Colonic mucosa (tissue), 4 donors: ENCODE data around the gene EMILIN2. TPM values are rescaled to one million over a fixed set of nuclear protein-coding genes. Genes with fewer than 3 reads are reported as not detected.
A peak's percentile ranks its signal among the peaks of the same experiment; 100 is the strongest.

Experiments
- DNase-seq: peaks from one replicate; pipeline ENCODE4 v3.0.0-alpha.2; 2020
- H3K27ac ChIP-seq: fragments of 200-600 bp; one replicate; pipeline ENCODE4 v1.8.0; 2021
- H3K27me3 ChIP-seq: fragments of 200-600 bp; one replicate; pipeline ENCODE4 v1.8.0; 2021
- H3K36me3 ChIP-seq: fragments of 200-600 bp; one replicate; pipeline ENCODE4 v1.8.0; 2021
- H3K4me1 ChIP-seq: fragments of 200-600 bp; one replicate; pipeline ENCODE4 v1.8.0; 2021; ENCODE audit warnings: mild to moderate bottlenecking
- H3K4me3 ChIP-seq: fragments of 200-600 bp; one replicate; pipeline ENCODE4 v1.8.0; 2021
- H3K9ac ChIP-seq, 2 donors: one replicate each; pipeline ENCODE4 v1.7.0; 2013; ENCODE audit warnings: control low read depth in 2 of 2, low read depth in 2 of 2, low read length in 2 of 2
- H3K9me3 ChIP-seq: fragments of 200-600 bp; one replicate; pipeline ENCODE4 v1.8.0; 2021
- intact Hi-C: fragments of 100-400 bp; cut with DNase I; formaldehyde crosslinking; loops from one replicate; pipeline ENCODE4 v1.14.1; 2022
- total RNA-seq, 2 donors: library from RNA; stranded (reverse); fragmentation: NEBNext Ultra II Directional in 1 of 2; extraction: Animal tissue kit (Norgen Biotek cat#: 25700) in 1 of 2; gene quantifications; one replicate each; pipeline ENCODE4 v1.2.1, GENCODE V29; 2021
- TF ChIP-seq, protein P1 (sequence below): fragments of 200-600 bp; IDR thresholded peaks from one replicate; pipeline ENCODE4 v1.8.0; 2022; ENCODE audit warnings: antibody characterized with exemption, mild to moderate bottlenecking
- donor health status: healthy.
- donor health status: DM: no; HTN: no; CAD: no.
- donor health status: DM: no; HTN: no; CAD: no.

EMILIN2 gene
- total RNA-seq, 2 donors from 2014 or later, result 17.0 to 23.2 TPM

DNA sequence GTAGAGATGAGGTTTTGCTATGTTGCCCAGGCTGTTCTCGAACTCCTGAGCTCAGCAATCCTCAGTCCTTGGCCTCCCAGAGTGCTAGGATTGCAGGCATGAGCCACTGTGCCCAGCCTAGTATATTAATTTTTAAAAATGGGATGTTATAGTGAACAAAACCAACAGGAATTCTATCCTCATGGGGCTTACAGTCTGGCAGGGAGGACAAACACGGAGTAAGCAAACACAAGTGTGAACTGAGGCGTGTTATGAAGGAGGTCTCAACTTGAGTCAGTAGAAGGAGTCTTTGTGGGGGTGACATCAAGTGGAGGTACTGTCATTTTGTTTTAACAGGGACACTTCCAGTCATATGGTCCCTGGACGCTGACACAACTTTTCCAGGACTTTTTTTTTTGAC is 33.1 kb downstream of the EMILIN2 start:
- TF ChIP-seq, protein P1, sequence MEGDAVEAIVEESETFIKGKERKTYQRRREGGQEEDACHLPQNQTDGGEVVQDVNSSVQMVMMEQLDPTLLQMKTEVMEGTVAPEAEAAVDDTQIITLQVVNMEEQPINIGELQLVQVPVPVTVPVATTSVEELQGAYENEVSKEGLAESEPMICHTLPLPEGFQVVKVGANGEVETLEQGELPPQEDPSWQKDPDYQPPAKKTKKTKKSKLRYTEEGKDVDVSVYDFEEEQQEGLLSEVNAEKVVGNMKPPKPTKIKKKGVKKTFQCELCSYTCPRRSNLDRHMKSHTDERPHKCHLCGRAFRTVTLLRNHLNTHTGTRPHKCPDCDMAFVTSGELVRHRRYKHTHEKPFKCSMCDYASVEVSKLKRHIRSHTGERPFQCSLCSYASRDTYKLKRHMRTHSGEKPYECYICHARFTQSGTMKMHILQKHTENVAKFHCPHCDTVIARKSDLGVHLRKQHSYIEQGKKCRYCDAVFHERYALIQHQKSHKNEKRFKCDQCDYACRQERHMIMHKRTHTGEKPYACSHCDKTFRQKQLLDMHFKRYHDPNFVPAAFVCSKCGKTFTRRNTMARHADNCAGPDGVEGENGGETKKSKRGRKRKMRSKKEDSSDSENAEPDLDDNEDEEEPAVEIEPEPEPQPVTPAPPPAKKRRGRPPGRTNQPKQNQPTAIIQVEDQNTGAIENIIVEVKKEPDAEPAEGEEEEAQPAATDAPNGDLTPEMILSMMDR, result no peak
- H3K9me3 ChIP-seq, result no peaks in the 10 kb centered on the region
- H3K27me3 ChIP-seq, result no peaks in the 10 kb centered on the region
- DNase-seq, result no peak
- no peaks in the 10 kb centered on the region for H3K36me3 ChIP-seq
- no peak overlapping the region for H3K27ac ChIP-seq
- H3K9ac ChIP-seq, result no peak overlapping the region
- no peak overlapping the region for H3K4me3 ChIP-seq
- H3K4me1 ChIP-seq, result no peaks in the 10 kb centered on the region
- intact Hi-C loops, result no loop called here

DNA sequence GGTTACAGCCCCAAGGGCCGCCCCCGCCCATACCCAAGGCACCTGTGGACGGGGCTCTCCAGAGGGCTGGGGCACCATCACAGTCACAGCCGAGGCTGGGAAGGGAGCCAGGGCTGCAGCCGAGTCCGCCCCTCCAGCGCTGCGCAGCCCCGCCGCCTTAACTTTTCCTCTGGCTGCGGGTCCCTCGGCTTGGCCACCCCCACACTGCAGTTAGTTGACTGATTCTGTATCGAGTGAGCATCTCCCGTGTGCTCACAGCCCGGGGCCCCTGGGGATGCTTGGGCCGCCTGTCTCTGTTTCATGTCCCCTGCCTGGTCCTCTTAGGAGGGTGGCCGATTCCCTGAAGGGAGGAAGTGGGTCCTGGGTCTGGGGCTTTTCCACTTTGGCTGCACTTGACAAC is 33.7 kb downstream of the EMILIN2 start:
- Histone ChIP-seq H3K36me3 (no peaks in the 10 kb centered on the region), H3K27ac (no peak overlapping the region), H3K9me3 (no peaks in the 10 kb centered on the region), H3K9ac (no peak overlapping the region), H3K4me1 (no peaks in the 10 kb centered on the region), H3K4me3 (no peak overlapping the region), H3K27me3 (no peaks in the 10 kb centered on the region)
- intact Hi-C loops, result no loop called here
- TF ChIP-seq, protein P1, result no peak
- no peak for DNase-seq

DNA sequence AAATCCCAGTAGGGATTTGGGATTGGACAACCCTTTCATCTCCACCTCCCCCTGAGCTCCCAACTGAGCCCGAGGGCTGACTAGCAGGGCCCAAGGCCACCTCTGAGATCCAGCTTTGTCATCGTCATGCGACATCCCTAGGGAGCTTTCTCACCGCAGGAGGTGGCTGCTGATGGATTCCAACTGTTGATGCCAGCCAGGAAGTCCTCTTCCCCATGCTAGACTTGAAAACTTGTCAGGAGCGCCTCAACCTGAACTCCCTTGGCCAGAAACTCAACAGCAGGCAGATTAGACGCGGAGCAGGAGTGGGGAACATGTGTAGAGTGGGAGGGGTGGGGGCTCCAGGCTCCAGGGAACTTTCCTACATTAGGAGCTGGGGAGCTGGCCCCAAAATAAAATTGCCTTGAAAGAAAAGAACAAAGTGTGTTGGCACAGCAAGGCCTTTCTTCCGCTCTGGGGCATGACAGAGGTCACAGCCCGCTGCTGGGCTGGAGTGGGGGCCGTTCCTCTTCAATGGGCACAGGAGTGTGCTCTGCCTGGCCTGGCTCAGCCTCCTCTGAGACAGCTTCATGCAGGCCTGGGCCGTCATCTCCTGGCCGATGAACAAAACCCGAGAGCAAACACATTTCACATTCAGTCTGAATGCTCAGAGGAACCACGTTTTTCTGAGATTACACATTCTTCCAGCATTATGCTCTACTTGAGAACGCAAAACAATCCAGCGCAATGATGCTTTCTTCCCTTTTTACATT is 34.5 kb downstream of the EMILIN2 start:
- intact Hi-C loops, result no loop called here
- TF ChIP-seq, protein P1, result no peak
- Histone ChIP-seq H3K9ac (peak overlapping the region in 1 of 2 donors; percentile 12), H3K4me3 (no peak overlapping the region), H3K27ac (no peak overlapping the region), H3K4me1 (no peaks in the 10 kb centered on the region), H3K27me3 (no peaks in the 10 kb centered on the region), H3K9me3 (no peaks in the 10 kb centered on the region), H3K36me3 (no peaks in the 10 kb centered on the region)
- DNase-seq, result no peak

DNA sequence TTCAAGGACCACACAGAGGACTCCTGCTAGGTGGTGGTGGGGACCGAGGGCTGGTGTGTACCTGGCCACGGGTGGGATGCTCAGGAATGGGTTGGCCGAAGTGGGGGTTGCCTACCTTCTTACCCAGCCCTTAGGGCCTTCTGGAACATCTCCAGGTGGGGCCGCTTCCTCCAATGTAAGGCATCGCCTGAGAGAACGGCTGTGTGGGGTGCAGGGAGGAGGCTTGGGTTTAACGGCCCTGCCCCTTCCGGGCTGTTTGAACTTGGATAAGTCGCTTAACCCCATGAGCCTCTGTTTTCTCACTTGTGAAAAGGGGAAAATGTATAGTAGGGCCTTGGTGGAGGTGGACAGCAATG is 35.0 kb downstream of the EMILIN2 start:
- no peak for DNase-seq
- H3K4me1 ChIP-seq, result no peaks in the 10 kb centered on the region
- no peaks in the 10 kb centered on the region for H3K27me3 ChIP-seq
- H3K36me3 ChIP-seq, result no peaks in the 10 kb centered on the region
- intact Hi-C loops, result no loop called here
- no peak overlapping the region for H3K4me3 ChIP-seq
- no peak overlapping the region for H3K27ac ChIP-seq
- H3K9me3 ChIP-seq, result no peaks in the 10 kb centered on the region
- TF ChIP-seq, protein P1, result no peak
- no peak overlapping the region for H3K9ac ChIP-seq

DNA sequence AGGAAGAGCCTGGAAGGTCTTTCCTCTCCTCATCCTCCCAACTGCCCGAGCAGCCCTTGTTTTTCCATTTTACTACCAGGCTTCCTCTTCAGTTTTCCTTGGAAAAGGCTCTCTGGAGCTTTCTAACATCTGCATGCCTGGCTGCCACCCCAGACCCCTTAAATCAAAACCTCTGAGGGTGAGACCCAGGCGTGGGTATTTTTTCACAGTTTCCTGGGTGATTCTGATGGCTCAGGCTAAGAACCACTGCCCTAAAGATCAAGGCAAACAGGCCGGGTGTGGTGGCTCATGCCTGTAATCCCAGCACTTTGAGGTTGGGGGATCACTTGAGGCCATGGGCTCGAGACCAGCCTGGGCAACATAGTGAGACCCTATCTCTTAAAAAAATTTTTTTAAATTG is 35.4 kb downstream of the EMILIN2 start:
- no peak for DNase-seq
- Histone ChIP-seq H3K9me3 (no peaks in the 10 kb centered on the region), H3K9ac (no peak overlapping the region), H3K36me3 (no peaks in the 10 kb centered on the region), H3K4me3 (no peak overlapping the region), H3K27ac (no peak overlapping the region), H3K27me3 (no peaks in the 10 kb centered on the region), H3K4me1 (no peaks in the 10 kb centered on the region)
- intact Hi-C loops, result no loop called here
- TF ChIP-seq, protein P1, result no peak
